A549 (cell line): ENCODE measurements around the gene FGD4. TPM values are rescaled to one million over a fixed set of nuclear protein-coding genes. Genes with fewer than 3 reads are reported as not detected.

Experiments used
- ATAC-seq, 2 experiments: fragments of 200-7000 bp in 1 of 2; fragments of >200 bp in 1 of 2; cut with Nextera tagmentation in 1 of 2; cut with Tn5 transposase in 1 of 2; 3 replicates each; pipeline versions ENCODE4 v1.8.0 to v1.9.1; 2018 to 2020; ENCODE audit warnings: mild to moderate bottlenecking in 1 of 2, moderate library complexity in 1 of 2
- CTCF ChIA-PET: fragments of 300-600 bp; sonication (Branson Sonifier 250); formaldehyde crosslinking; extraction: SDS; loops from one replicate; lab custom pipeline; 2021; ENCODE audit warnings: antibody characterized with exemption, inconsistent platforms; lab: Yijun Ruan, JAX
- POLR2A ChIA-PET: fragments of 350-600 bp; formaldehyde crosslinking; extraction: SDS; loops from one replicate; lab custom pipeline; 2021; ENCODE audit warnings: antibody characterized with exemption, inconsistent platforms; lab: Yijun Ruan, JAX
- DNase-seq, 2 experiments: peaks; one replicate each; pipeline versions ENCODE4 v3.0.0 to v3.0.0-alpha.2; 2011 to 2016; ENCODE audit warnings: low read depth in 1 of 2, low spot score in 1 of 2
- FAIRE-seq: peaks from 2 replicates; lab custom pipeline; 2011; peaks lifted over from hg19 to GRCh38; lab: Jason Lieb, UNC
- H3K27ac ChIP-seq, 2 experiments: fragments of >200 bp; sonication (Bioruptor Twin); formaldehyde crosslinking; 3 replicates each; pipeline ENCODE4 v1.5.1; 2016 to 2017
- H3K4me1 ChIP-seq: fragments of >200 bp; sonication (Bioruptor Twin); formaldehyde crosslinking; 3 replicates; pipeline ENCODE4 v1.6.1; 2016
- H3K4me2 ChIP-seq: fragments of >200 bp; sonication (Bioruptor Twin); formaldehyde crosslinking; 3 replicates; pipeline ENCODE4 v1.6.1; 2016
- H3K4me3 ChIP-seq: fragments of >200 bp; sonication (Bioruptor Twin); formaldehyde crosslinking; 3 replicates; pipeline ENCODE4 v1.5.1; 2016
- H3K9me3 ChIP-seq: fragments of >200 bp; sonication (Bioruptor Twin); formaldehyde crosslinking; 3 replicates; pipeline ENCODE4 v1.6.1; 2016
- BHLHE40 ChIP-seq: IDR thresholded peaks from 2 replicates; pipeline ENCODE4 v1.6.1; 2012; ENCODE audit warnings: low read depth, low read length, inconsistent platforms
- CBX2 ChIP-seq: fragments of 200-600 bp; sonication (generic); IDR thresholded peaks from 2 replicates; pipeline ENCODE4 v1.6.1; 2016; ENCODE audit warnings: low read depth, mild to moderate bottlenecking, borderline replicate concordance
- EP300 ChIP-seq, 2 experiments: fragments of >200 bp; sonication (Bioruptor Twin); formaldehyde crosslinking; IDR thresholded peaks; 2 replicates in 1 of 2; 3 replicates in 1 of 2; pipeline ENCODE4 v1.6.1; 2016 to 2017
- ESRRA ChIP-seq: fragments of 150-350 bp; IDR thresholded peaks from 2 replicates; pipeline ENCODE4 v1.6.1; 2014; ENCODE audit warnings: mild to moderate bottlenecking, low read length, borderline replicate concordance
- FOSL2 ChIP-seq, 2 experiments: fragments of 450-650 bp in 1 of 2; fragments of >200 bp in 1 of 2; sonication (Bioruptor Twin) in 1 of 2; formaldehyde crosslinking; IDR thresholded peaks; 2 replicates each; pipeline versions ENCODE4 v1.5.0 to v1.6.1; 2016 to 2020; ENCODE audit warnings: mild to moderate bottlenecking in 1 of 2, moderate library complexity in 1 of 2
- GATA3 ChIP-seq: IDR thresholded peaks from 2 replicates; pipeline ENCODE4 v1.6.1; 2012; ENCODE audit warnings: borderline replicate concordance
- HEYL ChIP-seq: fragments of 250-450 bp; sonication (Bioruptor Pico); IDR thresholded peaks from 2 replicates; pipeline ENCODE4 v1.8.0; 2021; ENCODE audit warnings: mild to moderate bottlenecking, moderate library complexity
- HOXB13 ChIP-seq: fragments of 250-450 bp; sonication (Bioruptor Pico); IDR thresholded peaks from 2 replicates; pipeline ENCODE4 v1.5.0; 2020; ENCODE audit warnings: low read depth, mild to moderate bottlenecking, moderate library complexity
- JUNB ChIP-seq: fragments of >200 bp; sonication (Bioruptor Twin); formaldehyde crosslinking; IDR thresholded peaks from 2 replicates; pipeline ENCODE4 v1.6.1; 2016
- KDM5A ChIP-seq: fragments of 200-600 bp; sonication (generic); IDR thresholded peaks from 2 replicates; pipeline ENCODE4 v1.6.1; 2016; ENCODE audit warnings: antibody characterized with exemption, mild to moderate bottlenecking
- MAFK ChIP-seq: fragments of 450-650 bp; IDR thresholded peaks from 2 replicates; pipeline ENCODE4 v1.6.1; 2014; ENCODE audit not compliant: partially characterized antibody
- MAZ ChIP-seq: fragments of 150-350 bp; IDR thresholded peaks from 2 replicates; pipeline ENCODE4 v1.6.1; 2014; ENCODE audit warnings: antibody characterized with exemption, low read depth, low read length, borderline replicate concordance
- NFE2L2 ChIP-seq: fragments of 150-350 bp; conservative IDR thresholded peaks from 2 replicates; pipeline ENCODE4 v1.6.1; 2014; ENCODE audit warnings: low read length
- NR3C1 ChIP-seq: fragments of >200 bp; sonication (Bioruptor Twin); formaldehyde crosslinking; IDR thresholded peaks from 3 replicates; pipeline ENCODE4 v1.6.1; 2017
- POLR2AphosphoS2 ChIP-seq: conservative IDR thresholded peaks from 2 replicates; pipeline ENCODE4 v1.6.1; 2012; ENCODE audit warnings: low read length, improper control_type of control experiment, inconsistent platforms
- RAD21 ChIP-seq, 2 experiments: fragments of >200 bp in 1 of 2; sonication (Bioruptor Twin) in 1 of 2; formaldehyde crosslinking in 1 of 2; IDR thresholded peaks in 1 of 2; conservative IDR thresholded peaks in 1 of 2; 2 replicates in 1 of 2; 3 replicates in 1 of 2; pipeline ENCODE4 v1.6.1; 2012 to 2018; ENCODE audit warnings: inconsistent platforms in 1 of 2
- RNF2 ChIP-seq: fragments of 200-600 bp; sonication (generic); IDR thresholded peaks from 2 replicates; pipeline ENCODE4 v1.6.1; 2016; ENCODE audit warnings: low read depth, mild to moderate bottlenecking, antibody characterized with exemption, moderate library complexity, borderline replicate concordance
- SMC3 ChIP-seq: fragments of >200 bp; sonication (Bioruptor Twin); formaldehyde crosslinking; IDR thresholded peaks from 3 replicates; pipeline ENCODE4 v1.6.1; 2018; ENCODE audit warnings: inconsistent platforms
- SREBF2 ChIP-seq: fragments of 450-650 bp; IDR thresholded peaks from 2 replicates; pipeline ENCODE4 v1.6.1; 2014; ENCODE audit warnings: mild to moderate bottlenecking, moderate library complexity
- TFCP2L1 ChIP-seq: fragments of 250-450 bp; sonication (Bioruptor Pico); IDR thresholded peaks from 2 replicates; pipeline ENCODE4 v1.5.0; 2021; ENCODE audit warnings: mild to moderate bottlenecking
- ZC3H11A ChIP-seq: fragments of 450-650 bp; IDR thresholded peaks from 2 replicates; pipeline ENCODE4 v1.6.1; 2014; ENCODE audit warnings: antibody characterized with exemption, mild to moderate bottlenecking
- WGBS: methylation state at CpG from one replicate; pipeline ENCODE4 v1.1.6; 2017; ENCODE audit errors: missing lambda C conversion rate; 5-methylcytosine and 5-hydroxymethylcytosine counted together
- polyA plus RNA-seq, 4 experiments: library from polyadenylated mRNA; depleted of rRNA in 3 of 4; stranded (reverse); fragments of >200 nt; fragmentation: RNase III in 1 of 4; extraction: RNeasy Plus Mini Kit Qiagen cat#74134 plus additional on column Dnase treatment in 1 of 4; gene quantifications; 2 replicates in 3 of 4; 3 replicates in 1 of 4; pipeline ENCODE4 v1.2.3, GENCODE V29; 2011 to 2017
- TF ChIP-seq, protein P1 (sequence below): fragments of 250-450 bp; sonication (Bioruptor Pico); IDR thresholded peaks from 2 replicates; pipeline ENCODE4 v1.5.0; 2021; ENCODE audit warnings: mild to moderate bottlenecking, moderate library complexity, borderline replicate concordance
- TF ChIP-seq, protein P2 (sequence below): fragments of 450-650 bp; IDR thresholded peaks from 2 replicates; pipeline ENCODE4 v1.6.1; 2014; ENCODE audit warnings: antibody characterized with exemption
- TF ChIP-seq, protein P3 (sequence below): fragments of >200 bp; sonication (Bioruptor Twin); formaldehyde crosslinking; IDR thresholded peaks from 2 replicates; pipeline ENCODE4 v1.6.1; 2016
- TF ChIP-seq, protein P4 (sequence below): fragments of >200 bp; sonication (Bioruptor Twin); formaldehyde crosslinking; IDR thresholded peaks from 3 replicates; pipeline ENCODE4 v1.6.1; 2016

Gene FGD4
- polyA plus RNA-seq, 2 of the 4 experiments (the other 2 are of a cell fraction) = 2.2 to 6.0 TPM

DNA sequence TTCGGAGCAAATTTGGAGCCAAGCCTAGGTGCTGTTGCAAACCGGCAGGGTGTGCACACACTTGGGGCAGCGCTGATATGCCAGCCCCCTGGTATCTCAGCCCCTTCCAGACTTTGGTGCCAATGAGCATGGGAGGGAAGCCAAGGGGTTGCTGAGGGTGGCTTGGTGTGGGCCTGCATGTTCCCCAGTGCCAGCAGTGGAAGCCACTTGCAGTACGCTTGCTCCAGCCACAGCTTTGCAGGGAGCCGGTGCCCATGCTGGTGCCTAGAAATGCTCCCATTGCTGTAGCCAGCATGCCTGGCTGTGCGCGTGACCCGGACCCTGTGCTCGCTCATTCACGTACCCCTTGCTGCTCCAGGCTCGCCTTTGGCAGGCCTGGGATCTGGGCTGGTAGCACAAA, 212.6 kb downstream of the FGD4 start:
- 99% methylated on average over 11 of the region's 11 CpGs for WGBS
- Histone ChIP-seq H3K4me3 (no peak overlapping the region), H3K27ac (no peak overlapping the region), H3K9me3 (no peaks in the 10 kb centered on the region), H3K4me1 (no peaks in the 10 kb centered on the region), H3K4me2 (no peak overlapping the region)
- ChIA-PET CTCF (no interaction called here), POLR2A (no interaction called here)
- no peak for TF ChIP-seq ZC3H11A
- TF ChIP-seq FOSL2 (IDR thresholded peaks at IDR 0.05) = no peak
- TF ChIP-seq FOSL2 (CRISPR knock-in tag; IDR thresholded peaks at IDR 0.05) = no peak
- TF ChIP-seq EP300 (IDR thresholded peaks at IDR 0.05) = no peak
- no peak for TF ChIP-seq CBX2
- no peak for TF ChIP-seq JUNB
- TF ChIP-seq SMC3 = no peak
- TF ChIP-seq, protein P1, sequence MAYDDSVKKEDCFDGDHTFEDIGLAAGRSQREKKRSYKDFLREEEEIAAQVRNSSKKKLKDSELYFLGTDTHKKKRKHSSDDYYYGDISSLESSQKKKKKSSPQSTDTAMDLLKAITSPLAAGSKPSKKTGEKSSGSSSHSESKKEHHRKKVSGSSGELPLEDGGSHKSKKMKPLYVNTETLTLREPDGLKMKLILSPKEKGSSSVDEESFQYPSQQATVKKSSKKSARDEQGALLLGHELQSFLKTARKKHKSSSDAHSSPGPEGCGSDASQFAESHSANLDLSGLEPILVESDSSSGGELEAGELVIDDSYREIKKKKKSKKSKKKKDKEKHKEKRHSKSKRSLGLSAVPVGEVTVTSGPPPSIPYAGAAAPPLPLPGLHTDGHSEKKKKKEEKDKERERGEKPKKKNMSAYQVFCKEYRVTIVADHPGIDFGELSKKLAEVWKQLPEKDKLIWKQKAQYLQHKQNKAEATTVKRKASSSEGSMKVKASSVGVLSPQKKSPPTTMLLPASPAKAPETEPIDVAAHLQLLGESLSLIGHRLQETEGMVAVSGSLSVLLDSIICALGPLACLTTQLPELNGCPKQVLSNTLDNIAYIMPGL = no peak
- no peak for TF ChIP-seq MAZ
- TF ChIP-seq NR3C1 = no peak
- no peak for TF ChIP-seq TFCP2L1
- no peak for FAIRE-seq
- DNase-seq = no peak
- no peak for ATAC-seq

DNA sequence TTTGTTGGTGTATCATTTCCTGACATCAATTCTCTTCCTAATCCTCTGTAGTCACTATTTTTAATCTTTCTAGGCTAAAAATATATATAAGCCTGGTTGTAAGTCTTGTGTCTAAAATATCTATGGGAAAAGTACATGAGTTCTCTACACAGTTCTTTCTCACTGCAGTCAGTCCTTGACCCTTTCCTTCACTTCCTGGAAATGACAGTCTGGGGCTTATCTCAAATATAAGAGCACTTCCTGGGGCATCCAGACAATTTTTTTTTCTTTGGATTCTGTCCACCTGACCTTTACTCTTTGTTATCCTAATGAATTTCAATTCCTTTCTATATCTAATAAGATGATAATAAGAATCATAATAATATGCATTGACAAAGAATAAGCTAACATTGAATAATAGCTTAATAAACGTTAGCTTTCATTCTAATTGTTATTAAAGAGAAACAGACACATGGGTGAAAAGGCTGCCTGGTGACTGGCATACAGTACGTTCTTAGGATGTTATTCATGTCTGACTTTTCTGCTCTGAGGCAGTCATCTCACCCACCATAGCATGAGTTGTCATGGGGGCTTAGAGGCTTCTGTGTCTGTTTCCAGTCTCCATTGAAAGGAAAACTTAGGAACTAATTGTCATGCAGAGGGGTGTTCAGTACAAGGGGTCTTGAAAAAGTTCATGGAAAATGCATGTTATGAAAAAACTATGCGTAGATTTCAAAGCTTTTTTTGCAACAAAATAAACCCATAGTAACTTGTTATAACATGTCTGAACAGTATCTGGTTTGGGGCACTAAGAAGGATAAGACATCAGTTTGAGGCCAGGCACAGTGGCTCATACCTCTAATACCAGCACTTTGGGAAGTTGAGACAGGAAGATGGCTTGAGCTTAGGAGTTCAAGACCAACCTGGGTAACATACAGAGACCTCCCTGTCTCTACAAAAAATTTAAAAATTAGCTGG, 213.6 kb downstream of the FGD4 start:
- DNase-seq = no peak
- no peak for TF ChIP-seq FOSL2 (IDR thresholded peaks at IDR 0.05)
- no peak for TF ChIP-seq FOSL2 (CRISPR knock-in tag; IDR thresholded peaks at IDR 0.05)
- TF ChIP-seq NFE2L2 = no peak
- TF ChIP-seq, protein P1 = no peak
- TF ChIP-seq, protein P2, sequence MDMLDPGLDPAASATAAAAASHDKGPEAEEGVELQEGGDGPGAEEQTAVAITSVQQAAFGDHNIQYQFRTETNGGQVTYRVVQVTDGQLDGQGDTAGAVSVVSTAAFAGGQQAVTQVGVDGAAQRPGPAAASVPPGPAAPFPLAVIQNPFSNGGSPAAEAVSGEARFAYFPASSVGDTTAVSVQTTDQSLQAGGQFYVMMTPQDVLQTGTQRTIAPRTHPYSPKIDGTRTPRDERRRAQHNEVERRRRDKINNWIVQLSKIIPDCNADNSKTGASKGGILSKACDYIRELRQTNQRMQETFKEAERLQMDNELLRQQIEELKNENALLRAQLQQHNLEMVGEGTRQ = no peak
- TF ChIP-seq RNF2 = no peak
- TF ChIP-seq MAFK = no peak
- TF ChIP-seq HEYL (CRISPR knock-in tag) = no peak
- TF ChIP-seq, protein P3, sequence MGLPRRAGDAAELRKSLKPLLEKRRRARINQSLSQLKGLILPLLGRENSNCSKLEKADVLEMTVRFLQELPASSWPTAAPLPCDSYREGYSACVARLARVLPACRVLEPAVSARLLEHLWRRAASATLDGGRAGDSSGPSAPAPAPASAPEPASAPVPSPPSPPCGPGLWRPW = no peak
- TF ChIP-seq RAD21 (conservative IDR thresholded peaks at IDR 0.05 in 1 of 2, IDR thresholded peaks at IDR 0.05 in 1 of 2) = no peak
- TF ChIP-seq GATA3 = no peak
- Histone ChIP-seq H3K27ac (no peak overlapping the region), H3K9me3 (no peaks in the 10 kb centered on the region), H3K4me1 (no peaks in the 10 kb centered on the region), H3K4me2 (no peak overlapping the region), H3K4me3 (no peak overlapping the region)
- WGBS = 84% methylated on average over 3 of the region's 3 CpGs
- CTCF ChIA-PET = interaction anchor here (0.7 to 1.0 kb wide), 2 partner anchors 12 to 23 kb away, joined by 3 to 4 read pairs; no protein-coding TSS in a partner anchor
- ATAC-seq = no peak
- FAIRE-seq = no peak
- POLR2A ChIA-PET = no interaction called here

DNA sequence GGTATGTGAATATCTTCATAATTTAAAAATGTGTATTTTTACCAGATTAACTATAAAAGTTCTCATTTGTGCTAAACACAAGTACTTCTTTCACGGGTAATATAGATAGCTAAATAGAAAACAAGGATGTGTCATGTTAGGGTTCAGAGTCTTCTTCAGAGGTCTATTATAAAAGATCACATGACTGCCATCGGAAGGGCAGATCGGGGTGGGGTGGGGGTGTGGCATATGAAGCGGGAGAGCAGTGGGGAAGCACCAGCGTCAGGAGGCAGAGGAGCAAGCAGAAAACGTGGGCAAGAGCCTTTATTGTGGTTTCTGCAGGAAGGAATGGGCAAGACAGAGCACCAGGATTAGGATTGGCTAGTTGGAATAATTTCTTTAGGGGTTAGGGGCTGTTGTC, 216.1 kb downstream of the FGD4 start:
- Histone ChIP-seq H3K4me1 (no peaks in the 10 kb centered on the region), H3K4me2 (no peak overlapping the region), H3K4me3 (no peak overlapping the region), H3K27ac (no peak overlapping the region), H3K9me3 (no peaks in the 10 kb centered on the region)
- FAIRE-seq = no peak
- no peak for DNase-seq
- ChIA-PET POLR2A (no interaction called here), CTCF (no interaction called here)
- no peak for ATAC-seq
- TF ChIP-seq MAFK (no peak), POLR2AphosphoS2 (no peak), RNF2 (no peak), BHLHE40 (no peak), SREBF2 (no peak), ESRRA (no peak), KDM5A (no peak), HOXB13 (CRISPR knock-in tag) (no peak)
- TF ChIP-seq, protein P1 = no peak
- TF ChIP-seq, protein P4, sequence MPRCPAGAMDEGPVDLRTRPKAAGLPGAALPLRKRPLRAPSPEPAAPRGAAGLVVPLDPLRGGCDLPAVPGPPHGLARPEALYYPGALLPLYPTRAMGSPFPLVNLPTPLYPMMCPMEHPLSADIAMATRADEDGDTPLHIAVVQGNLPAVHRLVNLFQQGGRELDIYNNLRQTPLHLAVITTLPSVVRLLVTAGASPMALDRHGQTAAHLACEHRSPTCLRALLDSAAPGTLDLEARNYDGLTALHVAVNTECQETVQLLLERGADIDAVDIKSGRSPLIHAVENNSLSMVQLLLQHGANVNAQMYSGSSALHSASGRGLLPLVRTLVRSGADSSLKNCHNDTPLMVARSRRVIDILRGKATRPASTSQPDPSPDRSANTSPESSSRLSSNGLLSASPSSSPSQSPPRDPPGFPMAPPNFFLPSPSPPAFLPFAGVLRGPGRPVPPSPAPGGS = no peak
- WGBS = 78% methylated on average over 6 of the region's 6 CpGs
